Measurements from ENCODE around the gene MUC4. TPM values are rescaled to one million over a fixed set of nuclear protein-coding genes. Genes with fewer than 3 reads are reported as not detected.
A peak's percentile ranks its signal among the peaks of the same experiment; 100 is the strongest.
"Not testable (repeated sequence)": the region's sequence is repeated elsewhere in the genome, so short reads cannot be mapped to it uniquely, and the experiment has no call there.

Gene MUC4
- polyA plus RNA-seq, 1 donor = 4.4 TPM

GRCh38 chr3:195821403-195822130 lies 9.8 kb upstream of the MUC4 start:
- WGBS (ENCODE audit: insufficient coverage, low lambda C conversion rate) = no CpG with 5 or more reads among the region's 21 CpGs
- DNase-seq = peak in 1 of 2 donors; percentile 20
- H3K27ac ChIP-seq (ENCODE audit: low read length) = no peak overlapping the region
- no peaks in the 10 kb centered on the region for H3K27me3 ChIP-seq (ENCODE audit: control insufficient read depth, insufficient read depth, low read length)
- H3K9me3 ChIP-seq (ENCODE audit: control insufficient read depth, low read depth, low read length) = no peaks in the 10 kb centered on the region
- no peak overlapping the region for H3K4me3 ChIP-seq (ENCODE audit: low read length)
- H3K36me3 ChIP-seq (ENCODE audit: control insufficient read depth, insufficient read depth, low read length) = no peaks in the 10 kb centered on the region
- H3K4me1 ChIP-seq (ENCODE audit: control insufficient read depth, insufficient read depth, low read length) = no peaks in the 10 kb centered on the region

- no peaks in the 10 kb centered on the region for H3K4me1 ChIP-seq (ENCODE audit: control insufficient read depth, insufficient read depth, low read length)
- no peaks in the 10 kb centered on the region for H3K27me3 ChIP-seq (ENCODE audit: control insufficient read depth, insufficient read depth, low read length)
- WGBS (ENCODE audit: insufficient coverage, low lambda C conversion rate) = no CpG with 5 or more reads among the region's 5 CpGs
- no peak for DNase-seq
- no peaks in the 10 kb centered on the region for H3K36me3 ChIP-seq (ENCODE audit: control insufficient read depth, insufficient read depth, low read length)
- H3K4me3 ChIP-seq (ENCODE audit: low read length) = no peak overlapping the region
- H3K9me3 ChIP-seq (ENCODE audit: control insufficient read depth, low read depth, low read length) = no peaks in the 10 kb centered on the region
- no peak overlapping the region for H3K27ac ChIP-seq (ENCODE audit: low read length)
Measured at GRCh38 chr3:195820901-195821300, 9.2 kb upstream of the MUC4 start.

DNA sequence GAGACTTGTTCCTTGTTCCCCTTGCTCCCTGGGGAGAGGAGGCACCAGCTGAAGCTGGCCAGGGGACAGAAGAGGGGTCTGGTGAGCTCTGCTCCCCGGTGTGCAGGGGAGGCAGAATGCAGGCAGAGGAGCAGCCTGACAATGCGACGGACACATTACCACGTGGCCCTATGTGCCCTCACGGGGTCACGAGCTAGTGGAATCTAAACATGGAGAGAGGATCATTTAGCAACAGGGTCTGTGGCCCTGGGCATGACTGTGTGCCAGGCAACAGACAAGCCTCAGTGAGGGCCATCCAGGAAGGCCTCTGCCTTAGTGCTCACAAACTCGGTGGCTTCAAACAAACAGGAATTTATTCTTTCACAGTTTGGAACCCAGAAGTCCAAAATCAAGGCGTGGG lies 8.5 kb upstream of the MUC4 start:
- H3K9me3 ChIP-seq (ENCODE audit: control insufficient read depth, low read depth, low read length) = no peaks in the 10 kb centered on the region
- no peaks in the 10 kb centered on the region for H3K36me3 ChIP-seq (ENCODE audit: control insufficient read depth, insufficient read depth, low read length)
- no peaks in the 10 kb centered on the region for H3K4me1 ChIP-seq (ENCODE audit: control insufficient read depth, insufficient read depth, low read length)
- H3K4me3 ChIP-seq (ENCODE audit: low read length) = no peak overlapping the region
- no CpG with 5 or more reads among the region's 8 CpGs for WGBS (ENCODE audit: insufficient coverage, low lambda C conversion rate)
- no peaks in the 10 kb centered on the region for H3K27me3 ChIP-seq (ENCODE audit: control insufficient read depth, insufficient read depth, low read length)
- no peak overlapping the region for H3K27ac ChIP-seq (ENCODE audit: low read length)
- no peak for DNase-seq

GRCh38 chr3:195818301-195818700 lies 6.6 kb upstream of the MUC4 start:
- no peak overlapping the region for H3K4me3 ChIP-seq (ENCODE audit: low read length)
- no peak for DNase-seq
- no peaks in the 10 kb centered on the region for H3K4me1 ChIP-seq (ENCODE audit: control insufficient read depth, insufficient read depth, low read length)
- 100% methylated on average over 2 of the region's 21 CpGs for WGBS (ENCODE audit: insufficient coverage, low lambda C conversion rate)
- no peak overlapping the region for H3K27ac ChIP-seq (ENCODE audit: low read length)
- no peaks in the 10 kb centered on the region for H3K27me3 ChIP-seq (ENCODE audit: control insufficient read depth, insufficient read depth, low read length)
- no peaks in the 10 kb centered on the region for H3K36me3 ChIP-seq (ENCODE audit: control insufficient read depth, insufficient read depth, low read length)
- no peaks in the 10 kb centered on the region for H3K9me3 ChIP-seq (ENCODE audit: control insufficient read depth, low read depth, low read length)

- DNase-seq = no peak
- no peak overlapping the region for H3K4me3 ChIP-seq (ENCODE audit: low read length)
- no peaks in the 10 kb centered on the region for H3K4me1 ChIP-seq (ENCODE audit: control insufficient read depth, insufficient read depth, low read length)
- no peak overlapping the region for H3K27ac ChIP-seq (ENCODE audit: low read length)
- 90% methylated on average over 2 of the region's 17 CpGs for WGBS (ENCODE audit: insufficient coverage, low lambda C conversion rate)
- H3K36me3 ChIP-seq (ENCODE audit: control insufficient read depth, insufficient read depth, low read length) = no peaks in the 10 kb centered on the region
- no peaks in the 10 kb centered on the region for H3K9me3 ChIP-seq (ENCODE audit: control insufficient read depth, low read depth, low read length)
- peaks cover 1% of the 10 kb centered on the region for H3K27me3 ChIP-seq (ENCODE audit: control insufficient read depth, insufficient read depth, low read length)
Measured at GRCh38 chr3:195817578-195818135, 5.9 kb upstream of the MUC4 start.

GRCh38 chr3:195816276-195816913 lies 4.7 kb upstream of the MUC4 start:
- DNase-seq; H3K36me3 ChIP-seq (ENCODE audit: control insufficient read depth, insufficient read depth, low read length); H3K9me3 ChIP-seq (ENCODE audit: control insufficient read depth, low read depth, low read length); H3K4me1 ChIP-seq (ENCODE audit: control insufficient read depth, insufficient read depth, low read length); H3K4me3 ChIP-seq (ENCODE audit: low read length); H3K27ac ChIP-seq (ENCODE audit: low read length): not testable (repeated sequence)
- no CpG with 5 or more reads among the region's 23 CpGs for WGBS (ENCODE audit: insufficient coverage, low lambda C conversion rate)
- H3K27me3 ChIP-seq (ENCODE audit: control insufficient read depth, insufficient read depth, low read length) = peaks cover 14% of the 10 kb centered on the region

- peaks cover 22% of the 10 kb centered on the region for H3K27me3 ChIP-seq (ENCODE audit: control insufficient read depth, insufficient read depth, low read length)
- no peak overlapping the region for H3K4me3 ChIP-seq (ENCODE audit: low read length)
- H3K27ac ChIP-seq (ENCODE audit: low read length) = no peak overlapping the region
- no peak for DNase-seq
- H3K9me3 ChIP-seq (ENCODE audit: control insufficient read depth, low read depth, low read length) = peaks cover 2% of the 10 kb centered on the region
- H3K36me3 ChIP-seq (ENCODE audit: control insufficient read depth, insufficient read depth, low read length) = no peaks in the 10 kb centered on the region
- WGBS (ENCODE audit: insufficient coverage, low lambda C conversion rate) = 80% methylated on average over 1 of the region's 18 CpGs
- H3K4me1 ChIP-seq (ENCODE audit: control insufficient read depth, insufficient read depth, low read length) = no peaks in the 10 kb centered on the region
Measured at GRCh38 chr3:195815169-195815771, 3.5 kb upstream of the MUC4 start.

GRCh38 chr3:195813916-195814640 lies 2.3 kb upstream of the MUC4 start:
- H3K9me3 ChIP-seq (ENCODE audit: control insufficient read depth, low read depth, low read length) = peaks cover 2% of the 10 kb centered on the region
- H3K27me3 ChIP-seq (ENCODE audit: control insufficient read depth, insufficient read depth, low read length) = peaks cover 23% of the 10 kb centered on the region
- no peak overlapping the region for H3K4me3 ChIP-seq (ENCODE audit: low read length)
- no peaks in the 10 kb centered on the region for H3K4me1 ChIP-seq (ENCODE audit: control insufficient read depth, insufficient read depth, low read length)
- H3K27ac ChIP-seq (ENCODE audit: low read length) = no peak overlapping the region
- no peaks in the 10 kb centered on the region for H3K36me3 ChIP-seq (ENCODE audit: control insufficient read depth, insufficient read depth, low read length)
- DNase-seq = no peak
- WGBS (ENCODE audit: insufficient coverage, low lambda C conversion rate) = 100% methylated on average over 1 of the region's 24 CpGs

GRCh38 chr3:195812366-195812765 lies 637 bp upstream of the MUC4 start:
- no peak overlapping the region for H3K27ac ChIP-seq (ENCODE audit: low read length)
- peaks cover 23% of the 10 kb centered on the region for H3K27me3 ChIP-seq (ENCODE audit: control insufficient read depth, insufficient read depth, low read length)
- H3K36me3 ChIP-seq (ENCODE audit: control insufficient read depth, insufficient read depth, low read length) = no peaks in the 10 kb centered on the region
- WGBS (ENCODE audit: insufficient coverage, low lambda C conversion rate) = no CpG with 5 or more reads among the region's 20 CpGs
- H3K4me1 ChIP-seq (ENCODE audit: control insufficient read depth, insufficient read depth, low read length) = no peaks in the 10 kb centered on the region
- H3K9me3 ChIP-seq (ENCODE audit: control insufficient read depth, low read depth, low read length) = peaks cover 2% of the 10 kb centered on the region
- H3K4me3 ChIP-seq (ENCODE audit: low read length) = no peak overlapping the region
- no peak for DNase-seq

DNA sequence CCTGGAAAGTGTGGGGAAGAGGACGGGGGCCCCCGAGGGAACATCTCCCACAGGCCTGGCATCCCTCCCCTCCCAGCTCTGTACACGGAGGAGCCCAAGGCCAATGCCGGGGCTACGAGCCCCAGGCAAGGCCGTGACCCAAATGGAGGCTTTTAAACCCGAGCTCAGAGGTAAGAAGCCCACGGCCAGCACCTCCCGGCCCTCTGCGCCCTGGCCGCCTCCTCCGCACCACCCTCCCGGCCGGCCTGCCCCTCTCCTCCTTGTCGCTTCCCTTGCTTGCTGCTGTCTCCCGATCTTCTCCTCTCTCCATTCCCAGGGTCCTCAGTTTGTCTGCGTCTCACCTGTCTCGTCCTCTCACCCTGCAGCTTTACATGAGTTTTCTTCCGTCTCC lies 1.3 kb downstream of the MUC4 start:
- H3K27ac ChIP-seq (ENCODE audit: low read length) = no peak overlapping the region

More for the DNA sequence above, 1.3 kb downstream of the MUC4 start:
- no peak overlapping the region for H3K4me3 ChIP-seq (ENCODE audit: low read length)
- no peaks in the 10 kb centered on the region for H3K4me1 ChIP-seq (ENCODE audit: control insufficient read depth, insufficient read depth, low read length)
- 100% methylated on average over 3 of the region's 19 CpGs for WGBS (ENCODE audit: insufficient coverage, low lambda C conversion rate)
- DNase-seq = no peak
- no peaks in the 10 kb centered on the region for H3K36me3 ChIP-seq (ENCODE audit: control insufficient read depth, insufficient read depth, low read length)
- H3K27me3 ChIP-seq (ENCODE audit: control insufficient read depth, insufficient read depth, low read length) = peaks cover 23% of the 10 kb centered on the region
- peaks cover 2% of the 10 kb centered on the region for H3K9me3 ChIP-seq (ENCODE audit: control insufficient read depth, low read depth, low read length)

Data from large intestine (tissue), 3 donors.